Measurements from ENCODE around the gene GPBP1.
A peak's percentile ranks its signal among the peaks of the same experiment; 100 is the strongest.

Gene GPBP1, protein sequence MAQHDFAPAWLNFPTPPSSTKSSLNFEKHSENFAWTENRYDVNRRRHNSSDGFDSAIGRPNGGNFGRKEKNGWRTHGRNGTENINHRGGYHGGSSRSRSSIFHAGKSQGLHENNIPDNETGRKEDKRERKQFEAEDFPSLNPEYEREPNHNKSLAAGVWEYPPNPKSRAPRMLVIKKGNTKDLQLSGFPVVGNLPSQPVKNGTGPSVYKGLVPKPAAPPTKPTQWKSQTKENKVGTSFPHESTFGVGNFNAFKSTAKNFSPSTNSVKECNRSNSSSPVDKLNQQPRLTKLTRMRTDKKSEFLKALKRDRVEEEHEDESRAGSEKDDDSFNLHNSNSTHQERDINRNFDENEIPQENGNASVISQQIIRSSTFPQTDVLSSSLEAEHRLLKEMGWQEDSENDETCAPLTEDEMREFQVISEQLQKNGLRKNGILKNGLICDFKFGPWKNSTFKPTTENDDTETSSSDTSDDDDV

GRCh38 chr5:57173319-57174127 lies at the start of gene GPBP1:
Gene GPBP1, plus strand, starts transcription at chr5:57174059. Its CDS starts 40,072 bp downstream, at chr5:57214131.
- TF ChIP-seq, protein P1, sequence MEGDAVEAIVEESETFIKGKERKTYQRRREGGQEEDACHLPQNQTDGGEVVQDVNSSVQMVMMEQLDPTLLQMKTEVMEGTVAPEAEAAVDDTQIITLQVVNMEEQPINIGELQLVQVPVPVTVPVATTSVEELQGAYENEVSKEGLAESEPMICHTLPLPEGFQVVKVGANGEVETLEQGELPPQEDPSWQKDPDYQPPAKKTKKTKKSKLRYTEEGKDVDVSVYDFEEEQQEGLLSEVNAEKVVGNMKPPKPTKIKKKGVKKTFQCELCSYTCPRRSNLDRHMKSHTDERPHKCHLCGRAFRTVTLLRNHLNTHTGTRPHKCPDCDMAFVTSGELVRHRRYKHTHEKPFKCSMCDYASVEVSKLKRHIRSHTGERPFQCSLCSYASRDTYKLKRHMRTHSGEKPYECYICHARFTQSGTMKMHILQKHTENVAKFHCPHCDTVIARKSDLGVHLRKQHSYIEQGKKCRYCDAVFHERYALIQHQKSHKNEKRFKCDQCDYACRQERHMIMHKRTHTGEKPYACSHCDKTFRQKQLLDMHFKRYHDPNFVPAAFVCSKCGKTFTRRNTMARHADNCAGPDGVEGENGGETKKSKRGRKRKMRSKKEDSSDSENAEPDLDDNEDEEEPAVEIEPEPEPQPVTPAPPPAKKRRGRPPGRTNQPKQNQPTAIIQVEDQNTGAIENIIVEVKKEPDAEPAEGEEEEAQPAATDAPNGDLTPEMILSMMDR (conservative IDR thresholded peaks at IDR 0.05; ENCODE audit: low read depth, low read length), result no peak
- peak within 1 kb of the TSS; percentile 95 for H3K4me3 ChIP-seq (ENCODE audit: low read length)

GRCh38 chr5:57128325-57128724 lies 45.5 kb upstream of the GPBP1 start:
- H3K4me3 ChIP-seq (ENCODE audit: low read length), result no peak overlapping the region
- TF ChIP-seq, protein P1 (conservative IDR thresholded peaks at IDR 0.05; ENCODE audit: low read depth, low read length), result no peak
- DNase-seq (ENCODE audit: low read depth), result no peak

More at GRCh38 chr5:57173319-57174127, at the start of gene GPBP1:
- peak; percentile 97 for DNase-seq (ENCODE audit: low read depth)

GRCh38 chr5:57133574-57133973 lies 40.3 kb upstream of the GPBP1 start:
- TF ChIP-seq, protein P1 (conservative IDR thresholded peaks at IDR 0.05; ENCODE audit: low read depth, low read length), result no peak
- DNase-seq (ENCODE audit: low read depth), result no peak
- no peak overlapping the region for H3K4me3 ChIP-seq (ENCODE audit: low read length)

GRCh38 chr5:57137401-57137800 lies 36.5 kb upstream of the GPBP1 start:
- H3K4me3 ChIP-seq (ENCODE audit: low read length), result no peak overlapping the region
- DNase-seq (ENCODE audit: low read depth), result no peak
- TF ChIP-seq, protein P1 (conservative IDR thresholded peaks at IDR 0.05; ENCODE audit: low read depth, low read length), result no peak

- H3K4me3 ChIP-seq (ENCODE audit: low read length), result no peak overlapping the region
- TF ChIP-seq, protein P1 (conservative IDR thresholded peaks at IDR 0.05; ENCODE audit: low read depth, low read length), result no peak
- DNase-seq (ENCODE audit: low read depth), result no peak
Observed at GRCh38 chr5:57152316-57152715, 21.5 kb upstream of the GPBP1 start.

GRCh38 chr5:57155033-57155432 lies 18.8 kb upstream of the GPBP1 start:
- no peak for DNase-seq (ENCODE audit: low read depth)
- no peak overlapping the region for H3K4me3 ChIP-seq (ENCODE audit: low read length)
- TF ChIP-seq, protein P1 (conservative IDR thresholded peaks at IDR 0.05; ENCODE audit: low read depth, low read length), result no peak
